K562 (cell line): ENCODE data around the gene CEP95.

ENCODE experiments used
- CTCF ChIP-seq, 3 experiments: IDR thresholded peaks in 2 of 3; conservative IDR thresholded peaks in 1 of 3; 2 replicates each; pipeline ENCODE4 v1.5.1; 2011 to 2012; ENCODE audit warnings: low read length in 3 of 3, mild to moderate bottlenecking in 3 of 3, control low read depth in 2 of 3, improper control_type of control experiment in 1 of 3, inconsistent platforms in 1 of 3, low read depth in 1 of 3, mixed read lengths in 1 of 3, moderate library complexity in 1 of 3; ENCODE audit not compliant: insufficient read depth in 2 of 3
- MYBL2 ChIP-seq, 2 experiments: fragments of 450-650 bp in 1 of 2; sonication (generic) in 1 of 2; formaldehyde crosslinking in 1 of 2; IDR thresholded peaks; 2 replicates each; pipeline versions ENCODE4 v1.6.1 to v1.8.1; 2017 to 2022; ENCODE audit warnings: borderline replicate concordance in 1 of 2, inconsistent platforms in 1 of 2, low read depth in 1 of 2, mild to moderate bottlenecking in 1 of 2, missing genetic modification reagents in 1 of 2, moderate library complexity in 1 of 2
- MYC ChIP-seq, 2 experiments: fragments of 250-450 bp in 1 of 2; sonication (Bioruptor Pico) in 1 of 2; IDR thresholded peaks; 2 replicates each; pipeline versions ENCODE4 v1.5.1 to v1.6.1; 2012 to 2021; ENCODE audit warnings: low read depth in 2 of 2, borderline replicate concordance in 1 of 2, improper control_type of control experiment in 1 of 2, low read length in 1 of 2, mild to moderate bottlenecking in 1 of 2, moderate library complexity in 1 of 2
- MYNN ChIP-seq, 2 experiments: sonication (generic); formaldehyde crosslinking in 1 of 2; IDR thresholded peaks; 2 replicates each; pipeline versions ENCODE4 v1.5.0 to v1.6.1; 2016 to 2020; ENCODE audit warnings: antibody characterized with exemption in 1 of 2, missing genetic modification reagents in 1 of 2
- PML ChIP-seq: IDR thresholded peaks from 2 replicates; pipeline ENCODE4 v1.6.1; 2012; ENCODE audit warnings: low read length, inconsistent platforms
- ZBTB7A ChIP-seq: IDR thresholded peaks from 2 replicates; pipeline ENCODE4 v1.6.1; 2011; ENCODE audit warnings: low read depth, mild to moderate bottlenecking, low read length, moderate library complexity, borderline replicate concordance; ENCODE audit not compliant: control insufficient read depth

DNA sequence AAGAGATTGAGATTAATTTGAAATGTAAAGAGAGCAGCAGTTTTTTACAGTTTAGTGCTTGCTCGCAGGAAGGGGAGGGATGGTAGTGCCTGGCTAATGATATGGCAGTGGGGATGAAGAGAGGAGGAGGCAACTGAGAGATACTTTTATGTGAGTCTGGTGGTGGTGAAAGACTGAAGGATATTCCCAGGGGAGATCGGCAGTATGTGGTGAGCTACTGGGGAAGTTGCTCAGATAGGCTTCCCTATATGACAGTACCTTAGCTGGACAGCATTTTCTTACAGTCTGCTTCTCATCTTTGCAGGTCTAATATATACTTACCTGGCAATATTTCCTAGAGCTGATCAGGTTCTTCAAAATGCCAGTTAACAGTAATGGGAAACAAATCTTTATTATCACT is 8.6 kb downstream of the CEP95 start:
- no peak for TF ChIP-seq CTCF (IDR thresholded peaks at IDR 0.05 in 2 of 3, conservative IDR thresholded peaks at IDR 0.05 in 1 of 3; ENCODE audit: insufficient read depth in 2 of 3, low read depth in 1 of 3, low read length in 3 of 3)
- TF ChIP-seq PML: no peak
- TF ChIP-seq MYC (IDR thresholded peaks at IDR 0.05; ENCODE audit: low read depth, low read length): no peak
- TF ChIP-seq MYC (CRISPR knock-in tag; IDR thresholded peaks at IDR 0.05; ENCODE audit: borderline replicate concordance, low read depth): no peak
- no peak for TF ChIP-seq MYBL2 (IDR thresholded peaks at IDR 0.05; ENCODE audit: low read depth)
- no peak for TF ChIP-seq MYBL2 (CRISPR knock-in tag; IDR thresholded peaks at IDR 0.05; ENCODE audit: borderline replicate concordance)
- TF ChIP-seq ZBTB7A: no peak
- no peak for TF ChIP-seq MYNN (IDR thresholded peaks at IDR 0.05)
- TF ChIP-seq MYNN (CRISPR knock-in tag; IDR thresholded peaks at IDR 0.05): no peak
